TTC549 (cell line): ENCODE results near the gene MT1M.
"Not testable (repeated sequence)": the region's sequence is repeated elsewhere in the genome, so short reads cannot be mapped to it uniquely, and the experiment has no call there.

ENCODE experiments used
- FAIRE-seq: peaks from 2 replicates; lab custom pipeline; 2012; peaks lifted over from hg19 to GRCh38; lab: Jason Lieb, UNC

The MT1M gene

GRCh38 chr16:56632156-56632847, at the start of gene MT1M:
Gene MT1M, plus strand, starts transcription at chr16:56632659. Its CDS starts 73 bp downstream, at chr16:56632732.
- FAIRE-seq = no peak

DNA sequence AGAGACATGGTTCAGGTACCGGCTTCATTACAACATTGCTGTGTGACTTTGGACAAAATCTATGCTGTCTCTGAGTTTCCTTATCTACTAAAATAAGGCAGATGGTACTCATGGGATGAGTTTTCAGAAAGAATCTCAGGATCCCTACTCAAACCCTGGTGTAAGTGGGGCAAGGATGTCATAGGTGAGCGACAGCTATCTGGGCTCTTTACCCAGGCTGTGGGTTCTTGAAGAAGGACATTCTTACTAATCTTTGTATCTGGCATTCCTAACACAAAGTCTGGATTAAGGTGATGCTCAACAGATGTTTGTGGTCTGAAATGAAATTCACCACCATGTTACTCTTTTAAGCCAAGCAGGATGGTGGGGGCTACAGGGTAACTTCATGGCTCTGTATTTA, 49.5 kb upstream of the MT1M start:
- FAIRE-seq = not testable (repeated sequence)

- no peak for FAIRE-seq
These were observed 48.9 kb upstream of the MT1M start for GRCh38 chr16:56583351-56584168.

DNA sequence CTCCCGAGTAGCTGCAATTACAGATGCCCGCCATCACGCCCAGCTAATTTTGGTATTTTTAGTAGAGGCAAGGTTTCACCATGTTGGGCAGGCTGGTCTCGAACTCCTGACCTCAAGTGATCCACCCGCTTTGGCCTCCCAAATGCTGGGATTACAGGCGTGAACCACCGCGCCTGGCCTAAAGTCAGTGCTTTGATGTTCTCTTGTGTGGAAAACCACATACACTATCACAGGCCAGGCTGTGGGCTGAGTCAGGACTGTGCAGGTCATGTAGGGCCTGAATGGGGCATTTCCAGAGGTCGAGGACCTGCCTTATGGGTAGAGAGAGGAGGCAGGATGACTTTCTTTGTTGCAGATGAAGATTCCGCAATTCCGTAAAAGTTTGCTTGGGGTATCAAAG, 48.2 kb upstream of the MT1M start:
- no peak for FAIRE-seq

- no peak for FAIRE-seq
These were observed 43.7 kb upstream of the MT1M start for GRCh38 chr16:56588781-56589140.

- FAIRE-seq = no peak
These were observed 43.1 kb upstream of the MT1M start, which contains the start of gene MT3 for GRCh38 chr16:56589141-56590039. Gene MT3, plus strand, starts transcription at chr16:56589528. Its CDS starts 63 bp downstream, at chr16:56589591.

- FAIRE-seq = no peak
These were observed 40.9 kb upstream of the MT1M start for GRCh38 chr16:56591377-56592060.

GRCh38 chr16:56593573-56594291, 38.7 kb upstream of the MT1M start:
- no peak for FAIRE-seq

DNA sequence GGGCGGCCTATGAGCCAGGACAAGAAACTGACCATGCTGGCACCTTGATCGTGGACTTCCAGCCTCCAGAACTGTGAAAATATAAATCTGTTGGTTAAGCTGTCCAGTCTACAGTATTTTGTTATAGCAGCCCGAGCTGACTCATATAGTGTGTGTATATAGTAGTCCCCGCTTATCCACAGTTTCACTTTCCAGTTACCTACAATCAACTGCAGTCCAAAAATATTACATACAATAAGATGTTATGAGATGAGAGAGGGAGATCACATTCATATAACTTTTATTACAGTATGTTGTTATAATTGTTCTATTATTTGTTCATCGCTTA, 38.2 kb upstream of the MT1M start:
- FAIRE-seq = no peak

GRCh38 chr16:56600398-56600999, 32.0 kb upstream of the MT1M start:
- no peak for FAIRE-seq

GRCh38 chr16:56601325-56601724, 31.1 kb upstream of the MT1M start:
- no peak for FAIRE-seq

- FAIRE-seq = no peak
These were observed 28.9 kb upstream of the MT1M start for GRCh38 chr16:56603589-56603988.

- FAIRE-seq = no peak
These were observed 27.5 kb upstream of the MT1M start for GRCh38 chr16:56604966-56605365.

- FAIRE-seq = no peak
These were observed 27.0 kb upstream of the MT1M start for GRCh38 chr16:56605475-56605874.

- no peak for FAIRE-seq
These were observed 26.4 kb upstream of the MT1M start for GRCh38 chr16:56606071-56606475.

DNA sequence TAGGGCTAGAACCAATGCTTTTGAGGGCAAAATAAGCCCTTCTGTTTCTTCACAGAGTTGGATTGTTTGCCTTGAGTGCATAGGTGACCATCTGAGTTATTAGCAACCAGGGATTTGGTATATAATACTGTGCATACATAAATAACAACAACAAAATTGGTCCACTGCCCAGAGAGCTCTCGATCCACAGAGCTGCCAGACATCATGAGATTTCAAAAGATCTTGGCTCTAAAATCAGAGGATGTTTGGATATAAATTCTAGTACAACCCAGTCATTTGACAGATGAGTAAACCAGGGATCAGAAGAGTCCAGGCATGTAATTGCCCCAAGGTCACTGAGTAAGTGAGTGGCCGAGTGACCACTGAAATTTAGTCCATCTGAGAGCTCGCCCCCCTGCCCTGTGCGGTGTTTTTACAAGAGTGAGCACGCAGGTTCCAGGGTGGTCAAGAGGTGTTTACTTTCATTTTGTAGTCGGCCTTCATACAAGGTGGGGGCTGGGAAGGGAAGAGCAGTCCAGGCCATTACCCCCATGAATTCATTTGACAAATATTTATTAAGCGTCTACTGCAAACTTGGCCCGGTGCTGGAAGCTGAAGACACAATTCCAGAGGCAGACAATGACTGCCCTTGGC, 25.9 kb upstream of the MT1M start:
- FAIRE-seq = no peak

- no peak for FAIRE-seq
These were observed 25.3 kb upstream of the MT1M start for GRCh38 chr16:56607109-56607618.

DNA sequence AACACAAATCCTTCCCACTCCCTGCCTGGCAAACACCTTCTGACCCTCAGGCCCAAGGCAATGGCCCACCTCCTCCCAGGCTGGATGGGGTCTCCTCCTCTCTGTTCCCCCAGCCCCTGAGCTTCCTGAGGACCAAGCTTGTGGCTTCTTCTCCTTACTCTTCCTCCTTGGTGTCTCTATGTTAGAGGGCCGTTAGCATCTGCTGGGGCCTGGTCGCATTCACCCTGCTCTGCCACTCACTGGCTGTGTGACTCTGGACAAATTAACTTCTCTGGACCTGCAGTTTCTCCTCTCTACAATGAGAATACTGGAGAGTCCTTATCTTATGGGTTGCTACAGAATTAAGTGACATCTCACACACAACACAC, 24.8 kb upstream of the MT1M start:
- FAIRE-seq = no peak

DNA sequence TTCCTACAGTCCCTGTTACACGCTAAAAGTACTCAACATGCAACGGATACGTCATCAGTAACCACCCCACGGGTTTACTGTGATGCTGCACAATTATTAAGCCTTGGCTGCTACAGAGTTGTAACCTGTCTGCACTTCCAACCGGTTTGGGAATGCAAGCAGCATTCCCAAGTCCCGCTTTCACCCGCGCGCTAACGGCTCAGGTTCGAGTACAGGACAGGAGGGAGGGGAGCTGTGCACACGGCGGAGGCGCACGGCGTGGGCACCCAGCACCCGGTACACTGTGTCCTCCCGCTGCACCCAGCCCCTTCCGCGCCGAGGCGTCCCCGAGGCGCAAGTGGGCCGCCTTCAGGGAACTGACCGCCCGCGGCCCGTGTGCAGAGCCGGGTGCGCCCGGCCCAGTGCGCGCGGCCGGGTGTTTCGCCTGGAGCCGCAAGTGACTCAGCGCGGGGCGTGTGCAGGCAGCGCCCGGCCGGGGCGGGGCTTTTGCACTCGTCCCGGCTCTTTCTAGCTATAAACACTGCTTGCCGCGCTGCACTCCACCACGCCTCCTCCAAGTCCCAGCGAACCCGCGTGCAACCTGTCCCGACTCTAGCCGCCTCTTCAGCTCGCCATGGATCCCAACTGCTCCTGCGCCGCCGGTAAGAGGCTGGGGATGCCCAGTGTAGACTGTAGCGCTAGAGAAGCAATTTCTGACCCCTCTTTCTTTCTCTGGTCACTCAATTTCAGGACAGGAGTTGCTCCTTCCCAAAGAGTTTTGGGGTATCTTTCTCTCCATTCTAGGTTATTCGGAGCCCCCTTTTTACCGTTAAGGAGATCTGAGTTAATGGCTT, 24.2 kb upstream of the MT1M start, which contains the start of gene MT2A:
TSS of gene MT2A (plus strand) at position 542 of the 833 bp plus-strand sequence. CDS start at position 614, 72 bp downstream.
- FAIRE-seq = no peak
